SK-N-SH treated with all-trans-retinoic acid at 6 μM for 48 hours (cell line): Measurements from ENCODE around the gene ARHGEF11.

Experiments used
- ATAC-seq: fragments of 200-7000 bp; cut with Tn5 transposase; 3 replicates; pipeline ENCODE4 v1.9.1; 2020; ENCODE audit warnings: mild to moderate bottlenecking, moderate library complexity
- BACH2 ChIP-seq: fragments of 250-450 bp; sonication (Bioruptor Pico); IDR thresholded peaks from 2 replicates; pipeline ENCODE4 v1.9.0; 2021; ENCODE audit warnings: mild to moderate bottlenecking, borderline replicate concordance
- CSDC2 ChIP-seq: fragments of 250-450 bp; sonication (Bioruptor Pico); IDR thresholded peaks from 2 replicates; pipeline ENCODE4 v1.5.0; 2020; ENCODE audit warnings: mild to moderate bottlenecking, moderate library complexity
- ISL1 ChIP-seq: fragments of 250-450 bp; sonication (Bioruptor Pico); IDR thresholded peaks from 2 replicates; pipeline ENCODE4 v2.1.2; 2022; ENCODE audit warnings: mild to moderate bottlenecking, moderate library complexity
- OSR1 ChIP-seq: fragments of 250-450 bp; sonication (Bioruptor Pico); IDR thresholded peaks from 2 replicates; pipeline ENCODE4 v1.8.0; 2022; ENCODE audit warnings: moderate library complexity, mild to moderate bottlenecking, inconsistent platforms
- PPARA ChIP-seq: fragments of 250-450 bp; sonication (Bioruptor Pico); IDR thresholded peaks from 2 replicates; pipeline ENCODE4 v1.5.0; 2020; ENCODE audit warnings: mild to moderate bottlenecking, borderline replicate concordance
- RARB ChIP-seq: fragments of 250-450 bp; sonication (Bioruptor Pico); IDR thresholded peaks from 2 replicates; pipeline ENCODE4 v1.8.0; 2021; ENCODE audit warnings: mild to moderate bottlenecking, moderate library complexity
- SNAI2 ChIP-seq: fragments of 250-450 bp; sonication (Bioruptor Pico); IDR thresholded peaks from 2 replicates; pipeline ENCODE4 v1.5.0; 2020; ENCODE audit warnings: mild to moderate bottlenecking, moderate library complexity
- TCF4 ChIP-seq: fragments of 250-450 bp; sonication (Bioruptor Pico); IDR thresholded peaks from 2 replicates; pipeline ENCODE4 v1.8.0; 2021; ENCODE audit warnings: mild to moderate bottlenecking, moderate library complexity, borderline replicate concordance
- TOX ChIP-seq: fragments of 250-450 bp; sonication (Bioruptor Pico); IDR thresholded peaks from 2 replicates; pipeline ENCODE4 v1.8.0; 2021; ENCODE audit warnings: mild to moderate bottlenecking, moderate library complexity, borderline replicate concordance
- ZC3H10 ChIP-seq: fragments of 250-450 bp; sonication (Bioruptor Pico); IDR thresholded peaks from 2 replicates; pipeline ENCODE4 v1.5.1; 2021; ENCODE audit warnings: mild to moderate bottlenecking, moderate library complexity
- ZFP3 ChIP-seq: fragments of 250-450 bp; sonication (Bioruptor Pico); IDR thresholded peaks from 2 replicates; pipeline ENCODE4 v1.5.0; 2020; ENCODE audit warnings: mild to moderate bottlenecking, moderate library complexity
- ZFP30 ChIP-seq: fragments of 450-650 bp; formaldehyde crosslinking; IDR thresholded peaks from 2 replicates; pipeline ENCODE4 v1.5.0; 2022; ENCODE audit warnings: mild to moderate bottlenecking, moderate library complexity
- ZNF565 ChIP-seq: fragments of 450-650 bp; formaldehyde crosslinking; conservative IDR thresholded peaks from 2 replicates; pipeline ENCODE4 v1.5.0; 2020; ENCODE audit warnings: low read depth, mild to moderate bottlenecking, moderate library complexity
- ZNF70 ChIP-seq: fragments of 450-650 bp; formaldehyde crosslinking; IDR thresholded peaks from 2 replicates; pipeline ENCODE4 v1.5.0; 2020; ENCODE audit warnings: mild to moderate bottlenecking, moderate library complexity
- TF ChIP-seq, protein P1 (sequence below): fragments of 250-450 bp; sonication (Bioruptor Pico); IDR thresholded peaks from 2 replicates; pipeline ENCODE4 v1.8.0; 2021; ENCODE audit warnings: low read depth, mild to moderate bottlenecking, moderate library complexity, borderline replicate concordance
- TF ChIP-seq, protein P2 (sequence below): fragments of 250-450 bp; sonication (Bioruptor Pico); IDR thresholded peaks from 2 replicates; pipeline ENCODE4 v1.5.1; 2020; ENCODE audit warnings: low read depth, mild to moderate bottlenecking, moderate library complexity
- TF ChIP-seq, protein P3 (sequence below): fragments of 250-450 bp; sonication (Bioruptor Pico); IDR thresholded peaks from 2 replicates; pipeline ENCODE4 v1.8.0; 2020; ENCODE audit warnings: mild to moderate bottlenecking, moderate library complexity, borderline replicate concordance
- TF ChIP-seq, protein P4 (sequence below): fragments of 250-450 bp; sonication (Bioruptor Pico); IDR thresholded peaks from 2 replicates; pipeline ENCODE4 v1.5.0; 2020; ENCODE audit warnings: mild to moderate bottlenecking, moderate library complexity
- TF ChIP-seq, protein P5 (sequence below): fragments of 250-450 bp; sonication (Bioruptor Pico); IDR thresholded peaks from 2 replicates; pipeline ENCODE4 v1.5.1; 2021; ENCODE audit warnings: mild to moderate bottlenecking, moderate library complexity

ARHGEF11 gene

DNA sequence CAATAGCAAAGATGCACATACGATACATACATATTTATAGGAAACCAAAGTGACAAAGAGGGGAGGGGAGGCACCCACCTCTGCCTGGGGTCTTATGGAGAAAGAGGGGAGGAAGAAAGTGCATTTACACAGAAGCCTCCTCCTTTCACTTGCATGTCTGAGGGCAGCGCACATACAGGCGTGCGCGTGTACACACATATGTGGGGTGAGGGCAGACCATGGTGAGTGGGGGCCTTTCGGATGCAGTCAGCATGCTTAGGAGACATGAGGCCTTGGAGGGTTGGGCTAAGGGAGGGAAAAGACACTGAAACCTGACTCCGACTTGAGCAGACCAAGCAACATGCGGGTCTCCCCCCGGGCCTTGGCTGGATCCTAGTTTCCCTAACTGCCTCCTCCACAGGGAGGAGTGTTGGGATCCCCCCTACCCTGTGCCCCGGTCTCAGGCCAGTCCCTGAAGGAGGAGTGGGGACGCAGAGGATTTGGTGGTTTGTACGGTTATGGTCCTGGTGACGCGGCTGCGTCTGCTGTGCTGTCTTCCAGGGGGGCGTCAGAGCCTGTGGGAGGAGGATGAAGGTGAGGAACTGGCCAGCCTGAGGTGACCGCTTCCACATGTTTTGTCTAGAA lies 109.9 kb downstream of the ARHGEF11 start:
- ATAC-seq, result no peak
- no peak for TF ChIP-seq ZC3H10 (CRISPR knock-in tag)
- TF ChIP-seq OSR1 (CRISPR knock-in tag), result no peak
- no peak for TF ChIP-seq ZNF70 (CRISPR knock-in tag)
- no peak for TF ChIP-seq RARB
- TF ChIP-seq, protein P1, sequence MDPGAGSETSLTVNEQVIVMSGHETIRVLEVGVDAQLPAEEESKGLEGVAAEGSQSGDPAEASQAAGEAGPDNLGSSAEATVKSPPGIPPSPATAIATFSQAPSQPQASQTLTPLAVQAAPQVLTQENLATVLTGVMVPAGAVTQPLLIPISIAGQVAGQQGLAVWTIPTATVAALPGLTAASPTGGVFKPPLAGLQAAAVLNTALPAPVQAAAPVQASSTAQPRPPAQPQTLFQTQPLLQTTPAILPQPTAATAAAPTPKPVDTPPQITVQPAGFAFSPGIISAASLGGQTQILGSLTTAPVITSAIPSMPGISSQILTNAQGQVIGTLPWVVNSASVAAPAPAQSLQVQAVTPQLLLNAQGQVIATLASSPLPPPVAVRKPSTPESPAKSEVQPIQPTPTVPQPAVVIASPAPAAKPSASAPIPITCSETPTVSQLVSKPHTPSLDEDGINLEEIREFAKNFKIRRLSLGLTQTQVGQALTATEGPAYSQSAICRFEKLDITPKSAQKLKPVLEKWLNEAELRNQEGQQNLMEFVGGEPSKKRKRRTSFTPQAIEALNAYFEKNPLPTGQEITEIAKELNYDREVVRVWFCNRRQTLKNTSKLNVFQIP (CRISPR knock-in tag), result no peak
- TF ChIP-seq, all 23 proteins: peak for 0

DNA sequence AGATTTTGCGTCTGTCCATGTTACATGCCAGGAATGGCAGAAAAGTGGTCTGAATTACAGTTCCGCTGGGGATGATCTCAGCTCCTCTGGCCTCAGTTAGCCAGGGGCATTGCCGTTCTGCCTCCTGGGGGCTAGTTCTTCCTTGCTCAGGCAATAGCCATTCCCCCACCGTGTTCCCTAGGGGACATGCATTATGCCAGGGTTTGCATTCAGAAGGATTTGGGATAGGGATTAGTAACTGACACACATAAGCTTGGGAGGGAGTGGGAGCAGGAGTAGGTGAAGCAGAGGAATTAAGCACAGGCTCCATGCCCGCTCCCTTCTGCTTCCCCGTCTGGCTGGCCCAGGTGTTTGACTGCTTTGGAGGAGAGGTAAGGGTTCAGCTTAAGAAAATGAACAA lies 112.4 kb downstream of the ARHGEF11 start:
- ATAC-seq, result no peak
- TF ChIP-seq, protein P1 (CRISPR knock-in tag), result no peak
- TF ChIP-seq CSDC2 (CRISPR knock-in tag) (no peak), ZNF565 (CRISPR knock-in tag) (no peak), BACH2 (CRISPR knock-in tag) (no peak), ZFP3 (no peak), ISL1 (CRISPR knock-in tag) (no peak), TCF4 (no peak), SNAI2 (no peak), RARB (no peak)
- TF ChIP-seq, protein P2, sequence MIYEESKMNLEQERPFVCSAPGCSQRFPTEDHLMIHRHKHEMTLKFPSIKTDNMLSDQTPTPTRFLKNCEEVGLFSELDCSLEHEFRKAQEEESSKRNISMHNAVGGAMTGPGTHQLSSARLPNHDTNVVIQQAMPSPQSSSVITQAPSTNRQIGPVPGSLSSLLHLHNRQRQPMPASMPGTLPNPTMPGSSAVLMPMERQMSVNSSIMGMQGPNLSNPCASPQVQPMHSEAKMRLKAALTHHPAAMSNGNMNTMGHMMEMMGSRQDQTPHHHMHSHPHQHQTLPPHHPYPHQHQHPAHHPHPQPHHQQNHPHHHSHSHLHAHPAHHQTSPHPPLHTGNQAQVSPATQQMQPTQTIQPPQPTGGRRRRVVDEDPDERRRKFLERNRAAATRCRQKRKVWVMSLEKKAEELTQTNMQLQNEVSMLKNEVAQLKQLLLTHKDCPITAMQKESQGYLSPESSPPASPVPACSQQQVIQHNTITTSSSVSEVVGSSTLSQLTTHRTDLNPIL (CRISPR knock-in tag), result no peak
- TF ChIP-seq, protein P3, sequence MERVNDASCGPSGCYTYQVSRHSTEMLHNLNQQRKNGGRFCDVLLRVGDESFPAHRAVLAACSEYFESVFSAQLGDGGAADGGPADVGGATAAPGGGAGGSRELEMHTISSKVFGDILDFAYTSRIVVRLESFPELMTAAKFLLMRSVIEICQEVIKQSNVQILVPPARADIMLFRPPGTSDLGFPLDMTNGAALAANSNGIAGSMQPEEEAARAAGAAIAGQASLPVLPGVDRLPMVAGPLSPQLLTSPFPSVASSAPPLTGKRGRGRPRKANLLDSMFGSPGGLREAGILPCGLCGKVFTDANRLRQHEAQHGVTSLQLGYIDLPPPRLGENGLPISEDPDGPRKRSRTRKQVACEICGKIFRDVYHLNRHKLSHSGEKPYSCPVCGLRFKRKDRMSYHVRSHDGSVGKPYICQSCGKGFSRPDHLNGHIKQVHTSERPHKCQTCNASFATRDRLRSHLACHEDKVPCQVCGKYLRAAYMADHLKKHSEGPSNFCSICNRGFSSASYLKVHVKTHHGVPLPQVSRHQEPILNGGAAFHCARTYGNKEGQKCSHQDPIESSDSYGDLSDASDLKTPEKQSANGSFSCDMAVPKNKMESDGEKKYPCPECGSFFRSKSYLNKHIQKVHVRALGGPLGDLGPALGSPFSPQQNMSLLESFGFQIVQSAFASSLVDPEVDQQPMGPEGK (CRISPR knock-in tag), result no peak
- TF ChIP-seq, protein P4, sequence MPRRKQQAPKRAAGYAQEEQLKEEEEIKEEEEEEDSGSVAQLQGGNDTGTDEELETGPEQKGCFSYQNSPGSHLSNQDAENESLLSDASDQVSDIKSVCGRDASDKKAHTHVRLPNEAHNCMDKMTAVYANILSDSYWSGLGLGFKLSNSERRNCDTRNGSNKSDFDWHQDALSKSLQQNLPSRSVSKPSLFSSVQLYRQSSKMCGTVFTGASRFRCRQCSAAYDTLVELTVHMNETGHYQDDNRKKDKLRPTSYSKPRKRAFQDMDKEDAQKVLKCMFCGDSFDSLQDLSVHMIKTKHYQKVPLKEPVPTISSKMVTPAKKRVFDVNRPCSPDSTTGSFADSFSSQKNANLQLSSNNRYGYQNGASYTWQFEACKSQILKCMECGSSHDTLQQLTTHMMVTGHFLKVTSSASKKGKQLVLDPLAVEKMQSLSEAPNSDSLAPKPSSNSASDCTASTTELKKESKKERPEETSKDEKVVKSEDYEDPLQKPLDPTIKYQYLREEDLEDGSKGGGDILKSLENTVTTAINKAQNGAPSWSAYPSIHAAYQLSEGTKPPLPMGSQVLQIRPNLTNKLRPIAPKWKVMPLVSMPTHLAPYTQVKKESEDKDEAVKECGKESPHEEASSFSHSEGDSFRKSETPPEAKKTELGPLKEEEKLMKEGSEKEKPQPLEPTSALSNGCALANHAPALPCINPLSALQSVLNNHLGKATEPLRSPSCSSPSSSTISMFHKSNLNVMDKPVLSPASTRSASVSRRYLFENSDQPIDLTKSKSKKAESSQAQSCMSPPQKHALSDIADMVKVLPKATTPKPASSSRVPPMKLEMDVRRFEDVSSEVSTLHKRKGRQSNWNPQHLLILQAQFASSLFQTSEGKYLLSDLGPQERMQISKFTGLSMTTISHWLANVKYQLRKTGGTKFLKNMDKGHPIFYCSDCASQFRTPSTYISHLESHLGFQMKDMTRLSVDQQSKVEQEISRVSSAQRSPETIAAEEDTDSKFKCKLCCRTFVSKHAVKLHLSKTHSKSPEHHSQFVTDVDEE (CRISPR knock-in tag), result no peak

DNA sequence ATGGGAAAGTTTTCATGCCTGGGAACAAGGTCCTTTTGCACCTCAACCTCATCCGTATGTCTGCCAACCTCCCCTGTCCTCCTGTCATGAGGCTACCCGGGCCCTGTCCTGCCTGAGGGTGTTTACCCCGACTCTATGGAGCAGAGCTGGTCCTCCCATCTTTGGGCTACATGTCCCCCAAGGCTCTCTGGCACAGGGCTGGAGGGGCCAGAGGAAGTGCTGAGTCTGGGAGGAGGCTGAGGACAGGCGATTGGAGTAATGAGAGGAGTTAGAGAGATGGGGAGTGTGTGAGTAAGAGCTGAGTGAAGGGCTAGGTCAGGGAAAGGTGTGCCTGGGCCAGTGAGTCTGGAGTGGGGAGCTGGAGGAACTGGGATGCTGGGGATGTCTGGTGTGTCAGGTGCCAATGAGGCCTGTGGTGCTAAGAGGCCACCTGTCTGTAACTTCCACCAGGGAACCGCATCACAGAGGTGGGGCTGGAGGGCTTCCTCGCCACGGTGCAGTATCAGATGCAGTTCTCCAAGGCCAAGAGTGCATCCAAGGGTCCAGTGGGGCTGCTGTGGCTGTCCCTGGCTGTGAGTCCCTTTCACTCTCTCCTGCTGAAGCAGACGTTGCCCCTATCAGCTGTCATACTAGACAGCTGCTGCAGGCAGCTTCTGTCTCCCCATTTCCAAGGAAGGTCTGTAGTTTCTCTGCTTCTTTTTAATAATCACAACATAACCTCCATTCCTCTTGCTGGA lies 113.4 kb downstream of the ARHGEF11 start:
- no peak for TF ChIP-seq RARB
- TF ChIP-seq ZFP3, result no peak
- no peak for TF ChIP-seq PPARA
- TF ChIP-seq, protein P2 (CRISPR knock-in tag), result no peak
- no peak for TF ChIP-seq SNAI2
- TF ChIP-seq TCF4, result no peak
- TF ChIP-seq ZFP30 (CRISPR knock-in tag), result no peak
- TF ChIP-seq ZC3H10 (CRISPR knock-in tag), result no peak
- TF ChIP-seq, protein P5, sequence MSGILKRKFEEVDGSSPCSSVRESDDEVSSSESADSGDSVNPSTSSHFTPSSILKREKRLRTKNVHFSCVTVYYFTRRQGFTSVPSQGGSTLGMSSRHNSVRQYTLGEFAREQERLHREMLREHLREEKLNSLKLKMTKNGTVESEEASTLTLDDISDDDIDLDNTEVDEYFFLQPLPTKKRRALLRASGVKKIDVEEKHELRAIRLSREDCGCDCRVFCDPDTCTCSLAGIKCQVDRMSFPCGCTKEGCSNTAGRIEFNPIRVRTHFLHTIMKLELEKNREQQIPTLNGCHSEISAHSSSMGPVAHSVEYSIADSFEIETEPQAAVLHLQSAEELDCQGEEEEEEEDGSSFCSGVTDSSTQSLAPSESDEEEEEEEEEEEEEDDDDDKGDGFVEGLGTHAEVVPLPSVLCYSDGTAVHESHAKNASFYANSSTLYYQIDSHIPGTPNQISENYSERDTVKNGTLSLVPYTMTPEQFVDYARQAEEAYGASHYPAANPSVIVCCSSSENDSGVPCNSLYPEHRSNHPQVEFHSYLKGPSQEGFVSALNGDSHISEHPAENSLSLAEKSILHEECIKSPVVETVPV, result no peak
- TF ChIP-seq, protein P3 (CRISPR knock-in tag), result no peak
- TF ChIP-seq TOX (CRISPR knock-in tag), result no peak
- TF ChIP-seq, all 23 proteins: peak for 0
- ATAC-seq, result no peak
